H1 (cell line): ENCODE measurements around the gene GABPB2.
A peak's percentile ranks its signal among the peaks of the same experiment; 100 is the strongest.

Experiments
- CREB1 ChIP-seq: IDR thresholded peaks from 2 replicates; pipeline ENCODE4 v1.6.1; 2012; ENCODE audit warnings: inconsistent platforms
- EZH2 ChIP-seq: fragments of 200-600 bp; sonication (generic); IDR thresholded peaks from 2 replicates; pipeline ENCODE4 v1.7.1; 2012; ENCODE audit warnings: low read depth, mild to moderate bottlenecking, moderate library complexity, low read length, inconsistent platforms; ENCODE audit not compliant: severe bottlenecking
- JUN ChIP-seq: IDR thresholded peaks from 2 replicates; pipeline ENCODE4 v1.6.1; 2011; ENCODE audit warnings: low read depth, mild to moderate bottlenecking, improper control_type of control experiment, low read length
- KDM5A ChIP-seq: fragments of 200-600 bp; IDR thresholded peaks from 2 replicates; pipeline ENCODE4 v1.7.1; 2012; ENCODE audit warnings: mild to moderate bottlenecking, low read length, inconsistent platforms, mixed read lengths
- NRF1 ChIP-seq: IDR thresholded peaks from 2 replicates; pipeline ENCODE4 v1.6.1; 2011; ENCODE audit warnings: mild to moderate bottlenecking, low read depth, low read length, improper control_type of control experiment
- POLR2A ChIP-seq, 2 experiments: IDR thresholded peaks; 1 replicate in 1 of 2; 2 replicates in 1 of 2; pipeline ENCODE4 v1.6.1; 2011; ENCODE audit warnings: low read depth in 2 of 2, low read length in 2 of 2, mild to moderate bottlenecking in 2 of 2; ENCODE audit errors: control extremely low read depth in 1 of 2
- RAD21 ChIP-seq, 2 experiments: IDR thresholded peaks in 1 of 2; conservative IDR thresholded peaks in 1 of 2; 2 replicates each; pipeline ENCODE4 v1.6.1; 2011; ENCODE audit warnings: low read depth in 2 of 2, low read length in 2 of 2, improper control_type of control experiment in 1 of 2, inconsistent platforms in 1 of 2, mild to moderate bottlenecking in 1 of 2, moderate library complexity in 1 of 2
- TF ChIP-seq, protein P1 (sequence below), 3 experiments: IDR thresholded peaks; 1 replicate in 2 of 3; 2 replicates in 1 of 3; pipeline versions ENCODE4 v1.5.1 to v1.6.1; 2011; ENCODE audit warnings: low read length in 3 of 3, mild to moderate bottlenecking in 3 of 3, inconsistent platforms in 2 of 3, low read depth in 1 of 3, moderate library complexity in 1 of 3; ENCODE audit not compliant: insufficient read depth in 1 of 3; ENCODE audit errors: control extremely low read depth in 1 of 3
- TF ChIP-seq, protein P2 (sequence below): IDR thresholded peaks from 2 replicates; pipeline ENCODE4 v1.6.1; 2012; ENCODE audit warnings: inconsistent platforms

- TF ChIP-seq, protein P1, sequence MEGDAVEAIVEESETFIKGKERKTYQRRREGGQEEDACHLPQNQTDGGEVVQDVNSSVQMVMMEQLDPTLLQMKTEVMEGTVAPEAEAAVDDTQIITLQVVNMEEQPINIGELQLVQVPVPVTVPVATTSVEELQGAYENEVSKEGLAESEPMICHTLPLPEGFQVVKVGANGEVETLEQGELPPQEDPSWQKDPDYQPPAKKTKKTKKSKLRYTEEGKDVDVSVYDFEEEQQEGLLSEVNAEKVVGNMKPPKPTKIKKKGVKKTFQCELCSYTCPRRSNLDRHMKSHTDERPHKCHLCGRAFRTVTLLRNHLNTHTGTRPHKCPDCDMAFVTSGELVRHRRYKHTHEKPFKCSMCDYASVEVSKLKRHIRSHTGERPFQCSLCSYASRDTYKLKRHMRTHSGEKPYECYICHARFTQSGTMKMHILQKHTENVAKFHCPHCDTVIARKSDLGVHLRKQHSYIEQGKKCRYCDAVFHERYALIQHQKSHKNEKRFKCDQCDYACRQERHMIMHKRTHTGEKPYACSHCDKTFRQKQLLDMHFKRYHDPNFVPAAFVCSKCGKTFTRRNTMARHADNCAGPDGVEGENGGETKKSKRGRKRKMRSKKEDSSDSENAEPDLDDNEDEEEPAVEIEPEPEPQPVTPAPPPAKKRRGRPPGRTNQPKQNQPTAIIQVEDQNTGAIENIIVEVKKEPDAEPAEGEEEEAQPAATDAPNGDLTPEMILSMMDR (IDR thresholded peaks at IDR 0.05; ENCODE audit: control extremely low read depth in 1 of 3, insufficient read depth in 1 of 3, low read depth in 1 of 3, low read length in 3 of 3) = no peak
- TF ChIP-seq POLR2A (IDR thresholded peaks at IDR 0.05; ENCODE audit: control extremely low read depth in 1 of 2, low read depth in 2 of 2, low read length in 2 of 2) = peak in 1 of 2 experiments; percentile 43; a peak in 1 of 3 replicates
- TF ChIP-seq, protein P2, sequence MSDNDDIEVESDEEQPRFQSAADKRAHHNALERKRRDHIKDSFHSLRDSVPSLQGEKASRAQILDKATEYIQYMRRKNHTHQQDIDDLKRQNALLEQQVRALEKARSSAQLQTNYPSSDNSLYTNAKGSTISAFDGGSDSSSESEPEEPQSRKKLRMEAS = peak; percentile 60; the same call in 1 of the 2 replicates
- no peak for TF ChIP-seq NRF1
- peak; percentile 50; the same call in 1 of the 2 replicates for TF ChIP-seq KDM5A
- TF ChIP-seq EZH2 = no peak
- peak; percentile 79 for TF ChIP-seq CREB1
- TF ChIP-seq JUN = no peak
- no peak for TF ChIP-seq RAD21 (IDR thresholded peaks at IDR 0.05 in 1 of 2, conservative IDR thresholded peaks at IDR 0.05 in 1 of 2; ENCODE audit: low read depth in 2 of 2, low read length in 2 of 2)
These were observed 95.4 kb downstream of the GABPB2 start, which contains the start of the genes LYSMD1 and SCNM1 for GRCh38 chr1:151165738-151166504.
